GM10266 (cell line): ENCODE measurements around the gene PRRT1B.

ENCODE experiments used
- DNase-seq: peaks from one replicate; pipeline ENCODE4 v3.0.0; 2012; ENCODE audit errors: extremely low spot score
- TF ChIP-seq, protein P1 (sequence below): IDR thresholded peaks from 2 replicates; pipeline ENCODE4 v1.5.1; 2012; ENCODE audit warnings: mild to moderate bottlenecking, low read depth; ENCODE audit not compliant: control insufficient read depth, insufficient read depth; ENCODE audit errors: missing control alignments

PRRT1B gene

DNA sequence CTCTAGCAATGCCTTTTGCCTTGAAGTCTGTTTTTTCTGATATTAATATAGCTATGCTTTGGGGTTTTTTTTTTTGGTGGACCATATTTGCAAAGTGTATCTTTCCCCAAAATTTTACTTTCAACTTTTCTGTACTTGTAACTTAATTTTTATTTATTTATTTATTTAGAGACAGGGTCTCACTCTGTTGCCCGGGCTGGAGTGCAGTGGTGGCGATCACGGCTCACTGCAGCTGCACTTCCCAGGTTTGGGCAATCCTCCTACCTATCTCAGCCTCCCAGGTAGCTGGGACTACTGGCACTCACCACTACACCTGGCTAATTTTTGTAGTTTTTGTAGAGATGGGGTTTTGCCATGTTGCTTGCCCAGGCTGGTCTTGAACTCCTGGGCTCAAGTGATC, 20.8 kb downstream of the PRRT1B start:
- DNase-seq, result no peak
- TF ChIP-seq, protein P1, sequence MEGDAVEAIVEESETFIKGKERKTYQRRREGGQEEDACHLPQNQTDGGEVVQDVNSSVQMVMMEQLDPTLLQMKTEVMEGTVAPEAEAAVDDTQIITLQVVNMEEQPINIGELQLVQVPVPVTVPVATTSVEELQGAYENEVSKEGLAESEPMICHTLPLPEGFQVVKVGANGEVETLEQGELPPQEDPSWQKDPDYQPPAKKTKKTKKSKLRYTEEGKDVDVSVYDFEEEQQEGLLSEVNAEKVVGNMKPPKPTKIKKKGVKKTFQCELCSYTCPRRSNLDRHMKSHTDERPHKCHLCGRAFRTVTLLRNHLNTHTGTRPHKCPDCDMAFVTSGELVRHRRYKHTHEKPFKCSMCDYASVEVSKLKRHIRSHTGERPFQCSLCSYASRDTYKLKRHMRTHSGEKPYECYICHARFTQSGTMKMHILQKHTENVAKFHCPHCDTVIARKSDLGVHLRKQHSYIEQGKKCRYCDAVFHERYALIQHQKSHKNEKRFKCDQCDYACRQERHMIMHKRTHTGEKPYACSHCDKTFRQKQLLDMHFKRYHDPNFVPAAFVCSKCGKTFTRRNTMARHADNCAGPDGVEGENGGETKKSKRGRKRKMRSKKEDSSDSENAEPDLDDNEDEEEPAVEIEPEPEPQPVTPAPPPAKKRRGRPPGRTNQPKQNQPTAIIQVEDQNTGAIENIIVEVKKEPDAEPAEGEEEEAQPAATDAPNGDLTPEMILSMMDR, result no peak

DNA sequence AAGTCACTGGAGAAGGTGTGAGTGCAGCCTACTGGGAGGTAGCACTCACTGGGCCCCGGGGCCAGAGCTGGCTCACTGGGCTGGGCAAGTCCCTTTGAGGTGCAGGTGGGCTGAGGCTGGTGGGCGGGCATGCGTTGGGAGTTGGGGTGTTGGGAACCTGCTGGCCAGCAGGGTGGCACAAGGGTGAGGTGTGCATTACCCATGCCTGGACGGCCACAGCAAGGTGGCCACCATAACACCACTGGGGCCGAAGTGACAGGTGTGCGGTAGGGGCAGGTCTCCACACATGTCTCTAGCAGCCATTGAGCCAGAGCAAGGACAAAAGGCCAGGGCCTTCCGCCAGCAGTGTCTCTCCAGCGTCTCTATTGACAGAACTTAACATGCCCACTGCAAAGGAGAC, 22.6 kb downstream of the PRRT1B start:
- TF ChIP-seq, protein P1, result no peak
- no peak for DNase-seq

DNA sequence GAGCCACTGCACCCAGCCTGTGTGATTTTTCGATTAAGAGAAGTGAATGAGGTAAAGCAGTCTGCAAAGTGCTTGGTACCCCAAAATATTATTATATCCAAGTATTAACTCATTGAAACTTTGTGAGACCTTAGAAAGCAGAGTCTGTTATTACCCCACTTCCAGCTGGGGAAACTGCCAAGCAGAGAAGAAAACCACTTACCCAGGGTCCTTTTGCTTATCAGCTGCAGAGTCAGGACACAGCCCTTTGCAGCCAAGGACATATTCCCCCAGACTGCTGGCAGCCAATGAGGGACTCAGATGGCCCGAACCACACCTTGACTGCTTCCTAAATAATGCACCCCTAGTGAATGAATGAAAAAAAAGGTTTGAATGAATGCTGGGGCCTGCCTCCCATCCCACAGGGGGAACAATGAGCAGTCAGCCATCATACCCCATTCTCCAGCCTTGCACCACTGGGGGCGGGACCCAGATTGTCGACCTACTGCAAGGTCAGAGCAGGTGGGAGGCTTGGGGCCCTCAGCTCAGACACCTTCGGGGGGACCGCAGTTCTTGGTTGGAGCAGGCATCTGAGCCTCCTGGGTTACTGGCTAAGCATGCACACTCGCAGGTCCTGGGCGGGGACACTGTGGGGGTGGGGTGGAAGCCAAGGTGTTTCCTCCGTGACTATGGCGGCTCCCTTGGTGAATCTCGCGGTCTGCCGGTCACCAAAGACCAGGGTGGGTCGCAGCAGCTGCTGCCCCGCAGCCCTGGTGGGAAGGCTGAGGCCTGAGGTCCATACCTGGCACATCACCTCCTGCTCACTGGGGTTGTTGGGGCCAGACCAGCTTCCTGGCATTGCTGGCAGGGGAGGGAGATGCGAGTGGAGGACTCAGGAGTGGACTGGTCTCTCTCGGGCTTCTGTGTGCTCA, 29.7 kb downstream of the PRRT1B start:
- TF ChIP-seq, protein P1, result no peak
- DNase-seq, result no peak

DNA sequence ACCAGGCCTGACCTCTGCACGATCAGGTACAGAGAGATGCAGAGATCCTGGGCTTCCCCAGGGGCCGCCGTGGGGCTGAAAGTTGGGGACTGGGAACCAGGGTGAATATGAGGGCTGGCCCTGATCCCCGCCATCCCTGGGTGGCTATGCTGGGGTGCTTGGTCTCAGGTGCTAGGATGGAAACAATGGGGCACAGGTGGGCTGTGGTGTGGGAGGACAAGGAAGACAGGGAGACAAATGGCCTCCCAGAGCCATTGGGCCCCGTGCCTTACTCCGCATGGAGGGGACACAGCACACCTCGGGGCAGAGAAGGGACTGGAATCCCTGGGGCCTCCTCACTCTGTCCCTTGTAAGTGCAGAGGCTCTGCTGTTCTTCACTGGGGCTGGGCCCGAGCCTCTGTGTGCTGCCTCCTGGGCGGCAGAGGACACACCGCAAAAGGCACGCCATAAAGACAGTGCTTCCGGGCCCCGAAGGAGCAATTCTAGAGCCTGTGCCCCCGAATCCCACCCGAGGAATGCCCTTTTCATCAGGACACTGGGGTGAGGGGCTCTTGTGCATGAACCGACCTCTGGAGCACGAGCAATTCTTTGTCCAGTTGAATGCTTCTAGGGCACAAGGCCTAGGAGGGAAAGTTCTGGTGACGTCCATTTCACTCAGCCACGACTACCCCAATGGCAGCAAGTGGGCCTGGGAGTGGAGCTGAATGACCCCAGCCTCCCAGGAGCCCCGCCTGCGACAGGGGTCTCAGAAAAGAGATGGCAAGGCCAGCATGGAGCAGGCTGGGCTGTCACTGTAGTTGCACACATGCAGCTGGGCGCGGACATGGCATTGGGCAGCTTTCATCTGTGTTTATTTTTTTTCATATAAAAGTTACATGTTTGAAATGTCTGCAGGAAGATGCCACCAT, 30.9 kb downstream of the PRRT1B start:
- TF ChIP-seq, protein P1, result no peak
- DNase-seq, result no peak

DNA sequence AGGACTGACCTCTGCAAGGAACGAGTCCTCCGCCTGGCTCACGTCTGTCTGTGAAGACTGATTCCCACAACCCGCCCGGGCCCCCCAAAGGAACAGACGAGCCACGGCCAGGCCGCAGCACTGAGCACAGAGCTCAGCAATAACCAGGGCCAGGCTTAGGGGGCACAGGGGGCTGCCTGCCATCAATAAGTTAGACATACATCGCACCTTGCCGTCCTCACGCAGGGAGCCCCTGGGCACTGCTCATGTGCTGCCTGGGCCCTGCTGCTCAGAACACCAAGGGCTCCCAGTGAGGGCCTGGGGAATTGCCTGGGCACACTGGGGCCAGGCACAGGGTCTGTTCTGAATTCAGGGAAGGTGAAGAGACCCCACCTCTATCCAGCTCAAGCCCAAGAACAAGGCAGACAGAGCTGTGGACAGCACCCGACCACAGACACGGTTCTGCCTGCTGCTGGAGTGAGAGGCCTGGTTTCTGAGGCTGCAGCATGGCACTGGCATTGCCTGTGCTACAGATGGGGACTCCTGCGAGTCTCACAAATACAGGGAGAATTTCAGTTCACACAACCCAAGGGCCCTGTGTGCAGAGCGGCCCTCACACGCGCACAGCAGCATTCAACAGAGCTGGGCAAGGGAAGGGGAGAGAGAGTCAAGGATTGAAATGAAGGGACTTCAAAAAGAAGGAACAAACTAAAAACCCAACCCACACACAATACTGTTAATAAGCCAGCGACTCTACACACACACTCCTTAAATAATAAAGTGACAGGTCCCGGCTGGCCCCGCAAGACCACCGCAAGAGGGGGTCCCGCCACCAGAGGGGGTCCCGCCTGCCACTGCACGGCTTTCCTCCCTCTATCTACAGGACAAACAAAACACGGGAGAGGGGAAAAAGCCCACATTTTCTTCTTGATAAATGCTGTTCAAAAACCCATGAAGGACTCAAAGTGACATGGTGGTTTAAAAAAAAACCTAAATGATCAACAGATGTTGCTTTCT, 32.0 kb downstream of the PRRT1B start:
- TF ChIP-seq, protein P1, result no peak
- DNase-seq, result no peak

DNA sequence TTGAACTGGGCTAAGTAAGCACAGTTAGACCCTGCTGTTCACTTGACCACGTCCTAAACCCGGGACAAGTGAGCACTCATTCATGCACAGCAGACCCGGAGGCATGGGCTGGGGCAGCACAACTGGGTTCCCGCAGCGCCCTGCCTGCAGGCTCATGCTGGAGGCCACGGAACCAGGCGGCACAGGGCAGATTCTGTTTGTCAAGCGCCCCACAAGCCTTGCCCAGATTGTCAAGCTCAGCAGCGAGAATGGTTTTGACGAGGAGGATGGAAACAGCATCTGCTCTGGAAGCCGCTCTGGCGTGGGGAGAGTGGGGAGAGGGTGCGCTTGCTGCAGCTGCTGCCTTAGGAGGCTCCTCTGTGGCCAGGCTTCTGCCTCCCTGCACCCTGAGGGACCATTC, 32.7 kb downstream of the PRRT1B start:
- no peak for DNase-seq

More for the DNA sequence above, 32.7 kb downstream of the PRRT1B start:
- TF ChIP-seq, protein P1, result no peak
